ENCODE results near the gene MAU2. TPM values are rescaled to one million over a fixed set of nuclear protein-coding genes. Genes with fewer than 3 reads are reported as not detected.

Gene MAU2
- total RNA-seq (2021; fragmentation: NEBNext Ultra II Directional; extraction: Animal tissue kit (Norgen Biotek cat#: 25700)): 40.8 TPM in 2 replicates
- polyA plus RNA-seq (2011; rRNA removed): 32.0 and 43.7 TPM in 2 replicates
- 32.1 TPM for polyA plus RNA-seq (2011; cell fraction: cytosol; rRNA removed)
- 98.5 TPM for polyA plus RNA-seq (2011; cell fraction: nucleus; rRNA removed)
- 23.0 to 31.5 TPM (median 28.2 TPM) in 4 replicates for polyA plus RNA-seq (2012, experiment 1 of 2)
- 16.4 TPM for polyA plus RNA-seq (2012, experiment 2 of 2)
- 16.2 TPM for polyA plus RNA-seq (2013, experiment 1 of 2)
- 13.9 TPM for polyA plus RNA-seq (2013, experiment 2 of 2)
- polyA minus RNA-seq (2011; rRNA and poly(A)+ RNA removed): 87.6 and 99.4 TPM in 2 replicates
- polyA minus RNA-seq (2011; cell fraction: cytosol; rRNA and poly(A)+ RNA removed): 42.6 TPM
- 79.4 TPM for polyA minus RNA-seq (2011; cell fraction: nucleus; rRNA and poly(A)+ RNA removed)
- long read RNA-seq, experiment 1, full-length matches to known transcripts: 1 of 17 reads
- long read RNA-seq, experiment 1, partial matches to known transcripts: 2 of 17 reads
- long read RNA-seq, experiment 1, other reads (novel, unspliced or antisense): 14 of 17 reads
- long read RNA-seq, experiment 2, partial matches to known transcripts: 0 of 3 reads
- long read RNA-seq, experiment 2, other reads (novel, unspliced or antisense): 3 of 3 reads

- POLR2A ChIA-PET (ENCODE audit: partially characterized antibody): interaction anchor here (0.7 to 2.6 kb wide), 10 partner anchors 9 to 155 kb away, joined by 3 to 7 read pairs (median 3); partner anchors contain the start of gene TM6SF2
- Histone ChIP-seq H4K91ac (replicated peaks; ENCODE audit: insufficient read length, low read length) (peak within 1 kb of the TSS; percentile 98), H4K5ac (ENCODE audit: insufficient read length, low read depth, low read length) (peak within 1 kb of the TSS; percentile 99), H4K8ac (ENCODE audit: extremely low read depth, insufficient read depth, low read length) (peak within 1 kb of the TSS; percentile 100; the same call in 1 of the 2 replicates), H3K4me1 (replicated peaks in 1 of 4; ENCODE audit: control insufficient read depth in 3 of 4, insufficient read depth in 4 of 4, low read length in 3 of 4) (peaks cover 0 to 5% (median 4%) of the 10 kb centered on the region in 4 experiments; a peak in 3 of 7 replicates), H3K79me2 (ENCODE audit: control insufficient read depth in 1 of 2, insufficient read depth in 2 of 2, low read length in 2 of 2) (peaks cover 3 to 67% of the 10 kb centered on the region in 2 experiments; a peak in 3 of 4 replicates), H3K4ac (replicated peaks; ENCODE audit: insufficient read length, low read depth, low read length) (no peak within 1 kb of the TSS), H3K56ac (replicated peaks; ENCODE audit: insufficient read length, low read depth, low read length) (peak within 1 kb of the TSS; percentile 97), H3K36me3 (ENCODE audit: control insufficient read depth in 2 of 4, insufficient read depth in 4 of 4, low read length in 3 of 4) (peaks cover 3 to 30% (median 11%) of the 10 kb centered on the region in 4 experiments; a peak in 6 of 8 replicates), H3K14ac (ENCODE audit: insufficient read length) (no peak within 1 kb of the TSS), H2BK5ac (ENCODE audit: low read depth, low read length) (peak within 1 kb of the TSS; percentile 99), H2BK15ac (ENCODE audit: low read length) (no peak within 1 kb of the TSS), H3K4me2 (ENCODE audit: insufficient read depth in 1 of 2, low read depth in 2 of 2, low read length in 2 of 2) (peak within 1 kb of the TSS; percentile 85 to 86), H2BK20ac (ENCODE audit: low read length) (0 out of 2 replicates have a peak within 1 kb of the TSS, but pooled peaks have one; percentile 5), H2BK12ac (ENCODE audit: low read depth, low read length) (peak within 1 kb of the TSS; percentile 75; the same call in 1 of the 2 replicates), H3K23ac (ENCODE audit: insufficient read length) (no peak within 1 kb of the TSS), H2AK5ac (ENCODE audit: low read depth, low read length) (peak within 1 kb of the TSS; percentile 24; the same call in 1 of the 2 replicates), H3K9ac (replicated peaks in 1 of 4; ENCODE audit: extremely low read depth in 1 of 4, low read depth in 3 of 4, low read length in 3 of 4) (peak within 1 kb of the TSS; percentile 95 to 99 (median 98)), H3K79me1 (ENCODE audit: low read depth, low read length) (peaks cover 3% of the 10 kb centered on the region), H4K20me1 (replicated peaks in 1 of 2; ENCODE audit: control insufficient read depth in 1 of 2, insufficient read depth in 2 of 2, low read length in 2 of 2) (peaks cover under 1 to 5% of the 10 kb centered on the region in 2 experiments), H2BK120ac (replicated peaks; ENCODE audit: low read depth, low read length) (peak within 1 kb of the TSS; percentile 97), H3K27ac (ENCODE audit: low read depth, low read length) (peak within 1 kb of the TSS; percentile 98), H2AFZ (ENCODE audit: low read length) (peak within 1 kb of the TSS; percentile 97), H3K4me3 (ENCODE audit: extremely low read depth in 1 of 4, insufficient read depth in 2 of 4, low read depth in 3 of 4, low read length in 4 of 4) (peak within 1 kb of the TSS; percentile 79 to 96 (median 88)), H3K23me2 (ENCODE audit: low read depth, low read length) (peaks cover 7% of the 10 kb centered on the region; the same call in 1 of the 2 replicates), H3K27me3 (replicated peaks in 1 of 4; ENCODE audit: control insufficient read depth in 3 of 4, extremely low read depth in 1 of 4, insufficient read depth in 3 of 4, low read length in 3 of 4) (no peaks in the 10 kb centered on the region), H3K18ac (ENCODE audit: extremely low read depth, low read length) (peak within 1 kb of the TSS; percentile 99), H3K9me3 (ENCODE audit: insufficient read depth in 2 of 2, low read depth in 1 of 2, low read length in 1 of 2) (no peaks in the 10 kb centered on the region)
- 1% methylated on average over 66 of the region's 67 CpGs; no CpG with 5 or more reads in 1 of the 2 experiments for WGBS, 2 experiments (ENCODE audit: extremely low coverage in 1 of 2, insufficient coverage in 1 of 2, insufficient read length in 1 of 2, insufficient replicate concordance in 2 of 2, low coverage in 1 of 2, low lambda C conversion rate in 2 of 2, missing lambda C conversion rate in 1 of 2)
- DNase-seq (ENCODE audit: low read depth in 1 of 2, low spot score in 2 of 2) (peak; percentile 73 to 89), FAIRE-seq (no peak)
- CTCF ChIA-PET (ENCODE audit: partially characterized antibody): interaction anchor here (0.8 to 3.1 kb wide), 4 partner anchors 10 to 858 kb away, joined by 3 to 17 read pairs (median 4); no protein-coding TSS in a partner anchor
- TF ChIP-seq CTCF (IDR thresholded peaks at IDR 0.05; ENCODE audit: control extremely low read depth in 1 of 3, insufficient read depth in 1 of 3, low read depth in 1 of 3, low read length in 3 of 3): no peak
- TF ChIP-seq SIN3A (conservative IDR thresholded peaks at IDR 0.05 in 1 of 2, IDR thresholded peaks at IDR 0.05 in 1 of 2; ENCODE audit: low read depth in 1 of 2, low read length in 2 of 2): peak in 1 of 2 experiments; percentile 55; a peak in 1 of 4 replicates
- TF ChIP-seq NANOG (IDR thresholded peaks at IDR 0.05; ENCODE audit: insufficient read depth, low read depth, low read length, poor library complexity, severe bottlenecking): no peak
- peak; percentile 89 for TF ChIP-seq POLR2AphosphoS5 (IDR thresholded peaks at IDR 0.05; ENCODE audit: low read depth, low read length)
Observed at GRCh38 chr19:19320361-19321140, at the start of gene MAU2, which contains the start of gene SUGP1. Gene MAU2, plus strand, starts transcription at chr19:19320829. Its CDS starts 31 bp downstream, at chr19:19320860. Gene SUGP1, minus strand, starts transcription at chr19:19320509. Its CDS starts 13 bp downstream, at chr19:19320496.
